ENCODE measurements around the gene PASK.

Gene PASK

GRCh38 chr2:241081643-241082340 lies 67.5 kb downstream of the PASK start:
- no peak for DNase-seq (ENCODE audit: low read depth)

GRCh38 chr2:241081190-241081642 lies 68.1 kb downstream of the PASK start:
- DNase-seq (ENCODE audit: low read depth): no peak

- no peak for DNase-seq (ENCODE audit: low read depth)
Measured at GRCh38 chr2:241080405-241081189, 68.7 kb downstream of the PASK start.

GRCh38 chr2:241074901-241075540 lies 74.3 kb downstream of the PASK start:
- no peak for DNase-seq (ENCODE audit: low read depth)

GRCh38 chr2:241074065-241074818 lies 75.0 kb downstream of the PASK start:
- no peak for DNase-seq (ENCODE audit: low read depth)

- no peak for DNase-seq (ENCODE audit: low read depth)
Measured at GRCh38 chr2:241073166-241074064, 75.9 kb downstream of the PASK start.

- DNase-seq (ENCODE audit: low read depth): no peak
Measured at GRCh38 chr2:241072553-241073165, 76.6 kb downstream of the PASK start.

GRCh38 chr2:241072151-241072550 lies 77.1 kb downstream of the PASK start:
- no peak for DNase-seq (ENCODE audit: low read depth)

- no peak for DNase-seq (ENCODE audit: low read depth)
Measured at GRCh38 chr2:241071677-241072111, 77.6 kb downstream of the PASK start.

GRCh38 chr2:241070811-241071676 lies 78.2 kb downstream of the PASK start:
- DNase-seq (ENCODE audit: low read depth): no peak

- no peak for DNase-seq (ENCODE audit: low read depth)
Measured at GRCh38 chr2:241070361-241070760, 78.9 kb downstream of the PASK start.

- no peak for DNase-seq (ENCODE audit: low read depth)
Measured at GRCh38 chr2:241069821-241070281, 79.4 kb downstream of the PASK start.

GRCh38 chr2:241068942-241069810 lies 80.1 kb downstream of the PASK start:
- no peak for DNase-seq (ENCODE audit: low read depth)

- DNase-seq (ENCODE audit: low read depth): no peak
Measured at GRCh38 chr2:241068136-241068941, 80.9 kb downstream of the PASK start.

GRCh38 chr2:241067501-241068135 lies 81.7 kb downstream of the PASK start:
- DNase-seq (ENCODE audit: low read depth): no peak

- DNase-seq (ENCODE audit: low read depth): no peak
Measured at GRCh38 chr2:241066893-241067341, 82.4 kb downstream of the PASK start.
